CD14-positive monocyte (primary cell): Measurements from ENCODE around the gene FRS3. TPM values are rescaled to one million over a fixed set of nuclear protein-coding genes. Genes with fewer than 3 reads are reported as not detected.

Experiments used
- DNase-seq, 3 donors: peaks; one replicate each; pipeline ENCODE4 v3.0.0-alpha.2; 2011 to 2022
- H2AFZ ChIP-seq: 2 replicates; pipeline ENCODE4 v1.6.0; 2012; ENCODE audit warnings: mild to moderate bottlenecking, low read depth, low read length, inconsistent platforms; ENCODE audit not compliant: insufficient read depth, poor library complexity, severe bottlenecking
- H3K27ac ChIP-seq, 2 donors: 1 replicate in 1 of 2; 2 replicates in 1 of 2; pipeline ENCODE4 v1.5.1; 2012 to 2013; ENCODE audit warnings: low read length in 2 of 2, control low read depth in 1 of 2, inconsistent platforms in 1 of 2, low read depth in 1 of 2, mild to moderate bottlenecking in 1 of 2
- H3K27me3 ChIP-seq, 2 donors: one replicate each; pipeline versions ENCODE4 v1.6.0 to v1.6.1; 2011 to 2013; ENCODE audit warnings: low read length in 2 of 2; ENCODE audit not compliant: control insufficient read depth in 2 of 2, insufficient read depth in 2 of 2
- H3K36me3 ChIP-seq, 2 donors: replicated peaks in 1 of 2; 1 replicate in 1 of 2; 2 replicates in 1 of 2; pipeline versions ENCODE4 v1.5.1 to v1.6.1; 2012 to 2013; ENCODE audit warnings: low read length in 2 of 2, control low read depth in 1 of 2, inconsistent platforms in 1 of 2, mild to moderate bottlenecking in 1 of 2; ENCODE audit not compliant: insufficient read depth in 2 of 2, control insufficient read depth in 1 of 2
- H3K4me1 ChIP-seq, 2 donors: 1 replicate in 1 of 2; 2 replicates in 1 of 2; pipeline versions ENCODE4 v1.5.1 to v1.6.1; 2012 to 2013; ENCODE audit warnings: low read length in 2 of 2, control low read depth in 1 of 2, inconsistent platforms in 1 of 2, mild to moderate bottlenecking in 1 of 2, moderate library complexity in 1 of 2; ENCODE audit not compliant: insufficient read depth in 2 of 2, control insufficient read depth in 1 of 2
- H3K4me2 ChIP-seq: replicated peaks from 2 replicates; pipeline ENCODE3; 2012; ENCODE audit warnings: low read length, moderate library complexity, mild to moderate bottlenecking; ENCODE audit not compliant: poor library complexity, severe bottlenecking; ENCODE audit errors: extremely low read depth
- H3K4me3 ChIP-seq, 3 experiments: fragments of 200-600 bp in 1 of 3; sonication (generic) in 1 of 3; replicated peaks in 1 of 3; 1 replicate in 2 of 3; 2 replicates in 1 of 3; pipeline ENCODE4 v1.5.1; 2011 to 2013; ENCODE audit warnings: low read length in 3 of 3, mild to moderate bottlenecking in 3 of 3, control low read depth in 2 of 3, low read depth in 2 of 3, inconsistent platforms in 1 of 3, moderate library complexity in 1 of 3
- H3K79me2 ChIP-seq: 2 replicates; pipeline ENCODE4 v1.6.0; 2012; ENCODE audit warnings: mild to moderate bottlenecking, control low read depth, inconsistent platforms, low read length, moderate library complexity; ENCODE audit not compliant: insufficient read depth
- H3K9ac ChIP-seq: 2 replicates; pipeline ENCODE4 v1.6.0; 2017; ENCODE audit warnings: low read length, mild to moderate bottlenecking; ENCODE audit not compliant: insufficient read depth, poor library complexity, severe bottlenecking
- H3K9me3 ChIP-seq, 2 donors: replicated peaks in 1 of 2; 1 replicate in 1 of 2; 2 replicates in 1 of 2; pipeline versions ENCODE4 v1.5.1 to v1.6.1; 2012 to 2013; ENCODE audit warnings: low read length in 2 of 2, control low read depth in 1 of 2; ENCODE audit not compliant: control insufficient read depth in 1 of 2, insufficient read depth in 1 of 2
- H4K20me1 ChIP-seq: 2 replicates; pipeline ENCODE4 v1.6.0; 2012; ENCODE audit warnings: mild to moderate bottlenecking, low read length, control low read depth, moderate library complexity; ENCODE audit not compliant: insufficient read depth
- H3K27ac Mint-ChIP-seq, 7 donors: one replicate each; pipeline ENCODE4 v1.8.0; 2020; ENCODE audit warnings: mild to moderate bottlenecking in 7 of 7, mixed read lengths in 7 of 7, moderate library complexity in 6 of 7, inconsistent platforms in 2 of 7
- H3K27me3 Mint-ChIP-seq, 3 donors: one replicate each; pipeline ENCODE4 v1.8.0; 2021 to 2022; ENCODE audit warnings: low read depth in 3 of 3, mild to moderate bottlenecking in 3 of 3, mixed read lengths in 3 of 3, moderate library complexity in 3 of 3, inconsistent platforms in 1 of 3
- H3K36me3 Mint-ChIP-seq, 2 donors: one replicate each; pipeline ENCODE4 v1.8.0; 2020; ENCODE audit warnings: mixed read lengths in 2 of 2, inconsistent platforms in 1 of 2, mild to moderate bottlenecking in 1 of 2
- H3K4me1 Mint-ChIP-seq: one replicate; pipeline ENCODE4 v1.8.0; 2020; ENCODE audit warnings: mild to moderate bottlenecking, mixed read lengths
- H3K4me3 Mint-ChIP-seq, 2 donors: one replicate each; pipeline ENCODE4 v1.8.0; 2020; ENCODE audit warnings: mild to moderate bottlenecking in 2 of 2, mixed read lengths in 2 of 2, moderate library complexity in 1 of 2
- H3K9me3 Mint-ChIP-seq, 7 donors: one replicate each; pipeline ENCODE4 v1.8.0; 2020 to 2022; ENCODE audit warnings: mixed read lengths in 7 of 7, mild to moderate bottlenecking in 6 of 7, moderate library complexity in 6 of 7, inconsistent platforms in 2 of 7
- WGBS: methylation state at CpG from one replicate; pipeline ENCODE4 v1.1.5; 2013; ENCODE audit warnings: missing lambda C conversion rate; ENCODE audit not compliant: insufficient coverage; 5-methylcytosine and 5-hydroxymethylcytosine counted together
- intact Hi-C, 2 donors: fragments of 100-400 bp; cut with micrococcal nuclease; formaldehyde crosslinking; loops; one replicate each; pipeline versions ENCODE4 v1.15.0 to v1.15.1; 2023
- polyA plus RNA-seq, 3 donors: library from polyadenylated mRNA; depleted of rRNA in 1 of 3; unstranded in 2 of 3; stranded (reverse) in 1 of 3; fragments of 300-500 nt in 2 of 3; fragments of >200 nt in 1 of 3; fragmentation: Illumina TruSeq in 2 of 3; gene quantifications; 1 replicate in 2 of 3; 2 replicates in 1 of 3; pipeline ENCODE4 v1.2.3, GENCODE V29; 2012 to 2021
- TF ChIP-seq, protein P1 (sequence below): fragments of 200-600 bp; IDR thresholded peaks from one replicate; pipeline ENCODE4 v1.8.0; 2022; ENCODE audit warnings: antibody characterized with exemption, mild to moderate bottlenecking

The FRS3 gene
- polyA plus RNA-seq, 3 donors: 1.3 to 7.0 (median 2.6) TPM

DNA sequence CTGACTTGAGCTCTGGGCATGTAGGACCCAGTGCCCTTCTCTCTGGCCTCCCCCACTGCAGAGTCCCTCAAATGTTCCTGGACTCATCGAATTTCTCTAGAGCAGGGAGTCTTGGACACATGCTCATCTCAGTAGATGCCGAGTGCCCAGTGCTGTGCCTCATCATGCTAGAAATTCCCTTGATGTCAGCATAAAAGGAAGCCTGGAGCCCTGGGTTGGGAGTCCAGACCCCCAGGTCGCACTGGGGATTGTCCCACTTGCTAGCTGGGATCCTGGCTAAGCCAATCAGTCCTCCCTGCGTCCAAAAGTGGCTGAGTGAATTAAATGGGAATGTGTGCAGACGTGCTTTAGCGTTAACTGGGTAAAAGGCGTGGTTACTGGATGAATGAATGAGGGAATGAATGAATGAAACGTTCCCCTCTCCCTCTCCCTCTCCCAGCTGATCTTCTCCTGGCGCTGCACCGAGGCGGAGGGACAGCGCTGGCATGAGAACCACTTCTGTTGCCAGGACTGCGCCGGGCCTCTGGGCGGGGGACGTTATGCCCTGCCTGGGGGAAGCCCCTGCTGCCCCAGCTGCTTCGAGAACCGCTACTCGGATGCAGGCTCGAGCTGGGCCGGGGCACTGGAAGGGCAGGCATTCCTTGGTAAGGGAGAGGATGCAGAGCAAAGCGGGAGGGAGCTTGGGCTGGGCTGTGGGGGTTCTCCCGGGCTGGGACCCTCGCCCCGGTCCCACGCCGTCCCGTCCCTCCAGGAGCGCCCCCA is 6.2 kb upstream of the FRS3 start:
- Histone ChIP-seq H3K27me3 (peaks cover 0 to 2% of the 10 kb centered on the region in 2 donors), H3K4me2 (peak overlapping the region; percentile 95), H3K9ac (peak overlapping the region; percentile 80), H3K9me3 (no peaks in the 10 kb centered on the region), H4K20me1 (peaks cover 18% of the 10 kb centered on the region), H2AFZ (peak overlapping the region; percentile 75), H3K36me3 (peaks cover 19 to 20% of the 10 kb centered on the region in 2 donors), H3K79me2 (peaks cover 23% of the 10 kb centered on the region), H3K4me3 (peak overlapping the region; percentile 21 to 99 (median 83)), H3K4me1 (peaks cover 39 to 70% of the 10 kb centered on the region in 2 donors), H3K27ac (no peak overlapping the region)
- DNase-seq: no peak
- Mint-ChIP-seq H3K4me1 (peaks cover 43% of the 10 kb centered on the region), H3K36me3 (peaks cover 16 to 19% of the 10 kb centered on the region in 2 donors), H3K27me3 (peaks cover 3 to 12% (median 7%) of the 10 kb centered on the region in 3 donors), H3K4me3 (peak overlapping the region; percentile 88 to 94), H3K27ac (peak overlapping the region in 2 of 7 donors; percentile 16 to 78), H3K9me3 (no peaks in the 10 kb centered on the region)
- intact Hi-C loops: loop anchor here (2.0 to 10.0 kb wide), 8 partner anchors 51 to 429 kb away; partner anchors contain the start of genes BYSL (in 2 of the 2), MED20 (in 2 of the 2), TAF8 (in 2 of the 2) and USP49 (in 2 of the 2)
- WGBS: 32% methylated on average over 23 of the region's 29 CpGs
- TF ChIP-seq, protein P1, sequence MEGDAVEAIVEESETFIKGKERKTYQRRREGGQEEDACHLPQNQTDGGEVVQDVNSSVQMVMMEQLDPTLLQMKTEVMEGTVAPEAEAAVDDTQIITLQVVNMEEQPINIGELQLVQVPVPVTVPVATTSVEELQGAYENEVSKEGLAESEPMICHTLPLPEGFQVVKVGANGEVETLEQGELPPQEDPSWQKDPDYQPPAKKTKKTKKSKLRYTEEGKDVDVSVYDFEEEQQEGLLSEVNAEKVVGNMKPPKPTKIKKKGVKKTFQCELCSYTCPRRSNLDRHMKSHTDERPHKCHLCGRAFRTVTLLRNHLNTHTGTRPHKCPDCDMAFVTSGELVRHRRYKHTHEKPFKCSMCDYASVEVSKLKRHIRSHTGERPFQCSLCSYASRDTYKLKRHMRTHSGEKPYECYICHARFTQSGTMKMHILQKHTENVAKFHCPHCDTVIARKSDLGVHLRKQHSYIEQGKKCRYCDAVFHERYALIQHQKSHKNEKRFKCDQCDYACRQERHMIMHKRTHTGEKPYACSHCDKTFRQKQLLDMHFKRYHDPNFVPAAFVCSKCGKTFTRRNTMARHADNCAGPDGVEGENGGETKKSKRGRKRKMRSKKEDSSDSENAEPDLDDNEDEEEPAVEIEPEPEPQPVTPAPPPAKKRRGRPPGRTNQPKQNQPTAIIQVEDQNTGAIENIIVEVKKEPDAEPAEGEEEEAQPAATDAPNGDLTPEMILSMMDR: no peak

DNA sequence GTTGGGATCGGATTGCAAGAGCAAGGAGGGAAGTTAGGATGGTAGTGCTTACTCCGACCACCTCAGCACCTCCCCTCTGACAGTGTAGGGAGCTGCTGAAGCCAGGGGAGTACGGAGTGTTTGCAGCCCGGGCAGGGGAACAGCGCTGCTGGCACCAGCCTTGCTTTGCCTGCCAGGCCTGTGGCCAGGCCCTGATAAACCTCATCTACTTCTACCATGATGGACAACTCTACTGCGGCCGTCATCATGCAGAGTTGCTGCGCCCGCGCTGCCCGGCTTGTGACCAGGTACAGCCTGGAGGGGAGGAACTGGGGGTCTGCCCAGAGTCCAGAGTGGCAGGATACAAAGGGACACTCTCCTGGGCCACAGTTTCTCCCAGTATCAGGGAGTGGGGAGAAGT is 5.6 kb upstream of the FRS3 start:
- DNase-seq: no peak
- Histone ChIP-seq H3K79me2 (peaks cover 23% of the 10 kb centered on the region), H3K4me3 (peak overlapping the region in 1 of 3 experiments; percentile 99), H4K20me1 (peaks cover 18% of the 10 kb centered on the region), H3K27ac (no peak overlapping the region), H3K4me2 (peak overlapping the region; percentile 95), H3K4me1 (peaks cover 41 to 76% of the 10 kb centered on the region in 2 donors), H3K36me3 (peaks cover 12 to 14% of the 10 kb centered on the region in 2 donors), H2AFZ (no peak overlapping the region), H3K9me3 (no peaks in the 10 kb centered on the region), H3K27me3 (peaks cover 0 to 3% of the 10 kb centered on the region in 2 donors), H3K9ac (no peak overlapping the region)
- TF ChIP-seq, protein P1: no peak
- WGBS: 98% methylated on average over 6 of the region's 11 CpGs
- intact Hi-C loops: loop anchor here (5.0 to 10.0 kb wide), 5 partner anchors 110 to 430 kb away; partner anchors contain the start of genes USP49 (in 2 of the 2), BYSL (in 1 of the 2), MED20 (in 1 of the 2) and MRPS10 (in 1 of the 2)
- H3K36me3 Mint-ChIP-seq: peaks cover 14 to 15% of the 10 kb centered on the region in 2 donors
- no peaks in the 10 kb centered on the region for H3K9me3 Mint-ChIP-seq
- peaks cover 3 to 13% (median 8%) of the 10 kb centered on the region in 3 donors for H3K27me3 Mint-ChIP-seq
- peaks cover 46% of the 10 kb centered on the region for H3K4me1 Mint-ChIP-seq
- peak overlapping the region in 4 of 7 donors; percentile 42 to 84 (median 77) for H3K27ac Mint-ChIP-seq
- peak overlapping the region; percentile 31 to 41 for H3K4me3 Mint-ChIP-seq
